ENCODE results near the gene AKAP12. TPM values are rescaled to one million over a fixed set of nuclear protein-coding genes. Genes with fewer than 3 reads are reported as not detected.

AKAP12 gene
- polyA plus RNA-seq, 1 experiment: 27.7 TPM

GRCh38 chr6:151284548-151285017, 44.8 kb downstream of the AKAP12 start:
- ChIA-PET POLR2A (no interaction called here), CTCF (interaction anchor here (0.6 kb wide), 1 partner anchor 466 kb away, joined by 4 read pairs; no protein-coding TSS in a partner anchor)
- Histone ChIP-seq H3K4me3 (ENCODE audit: low read depth, low read length) (no peak overlapping the region), H3K36me3 (ENCODE audit: control insufficient read depth, insufficient read depth, low read length) (no peaks in the 10 kb centered on the region), H3K27me3 (ENCODE audit: control insufficient read depth, insufficient read depth, low read length) (no peaks in the 10 kb centered on the region)
- DNase-seq (ENCODE audit: low read depth): no peak
- TF ChIP-seq CTCF (IDR thresholded peaks at IDR 0.05; ENCODE audit: insufficient read depth, low read depth, low read length): no peak

GRCh38 chr6:151285122-151285521, 45.4 kb downstream of the AKAP12 start:
- ChIA-PET POLR2A (interaction anchor here (0.7 kb wide), 1 partner anchor 227 kb away, joined by 3 read pairs; no protein-coding TSS in a partner anchor), CTCF (no interaction called here)
- Histone ChIP-seq H3K4me3 (ENCODE audit: low read depth, low read length) (no peak overlapping the region), H3K36me3 (ENCODE audit: control insufficient read depth, insufficient read depth, low read length) (no peaks in the 10 kb centered on the region), H3K27me3 (ENCODE audit: control insufficient read depth, insufficient read depth, low read length) (no peaks in the 10 kb centered on the region)
- no peak for DNase-seq (ENCODE audit: low read depth)
- TF ChIP-seq CTCF (IDR thresholded peaks at IDR 0.05; ENCODE audit: insufficient read depth, low read depth, low read length): no peak

- CTCF ChIA-PET: no interaction called here
- POLR2A ChIA-PET: no interaction called here
- no peak for TF ChIP-seq CTCF (IDR thresholded peaks at IDR 0.05; ENCODE audit: insufficient read depth, low read depth, low read length)
- no peaks in the 10 kb centered on the region for H3K36me3 ChIP-seq (ENCODE audit: control insufficient read depth, insufficient read depth, low read length)
- H3K27me3 ChIP-seq (ENCODE audit: control insufficient read depth, insufficient read depth, low read length): no peaks in the 10 kb centered on the region
- DNase-seq (ENCODE audit: low read depth): no peak
- no peak overlapping the region for H3K4me3 ChIP-seq (ENCODE audit: low read depth, low read length)
These were observed 46.4 kb downstream of the AKAP12 start for GRCh38 chr6:151286214-151286613.

- ChIA-PET POLR2A (no interaction called here), CTCF (no interaction called here)
- DNase-seq (ENCODE audit: low read depth): no peak
- no peaks in the 10 kb centered on the region for H3K36me3 ChIP-seq (ENCODE audit: control insufficient read depth, insufficient read depth, low read length)
- no peak for TF ChIP-seq CTCF (IDR thresholded peaks at IDR 0.05; ENCODE audit: insufficient read depth, low read depth, low read length)
- no peak overlapping the region for H3K4me3 ChIP-seq (ENCODE audit: low read depth, low read length)
- H3K27me3 ChIP-seq (ENCODE audit: control insufficient read depth, insufficient read depth, low read length): no peaks in the 10 kb centered on the region
These were observed 49.1 kb downstream of the AKAP12 start for GRCh38 chr6:151288712-151289398.

GRCh38 chr6:151289399-151290007, 49.7 kb downstream of the AKAP12 start:
- no peak for TF ChIP-seq CTCF (IDR thresholded peaks at IDR 0.05; ENCODE audit: insufficient read depth, low read depth, low read length)
- Histone ChIP-seq H3K27me3 (ENCODE audit: control insufficient read depth, insufficient read depth, low read length) (no peaks in the 10 kb centered on the region), H3K4me3 (ENCODE audit: low read depth, low read length) (no peak overlapping the region), H3K36me3 (ENCODE audit: control insufficient read depth, insufficient read depth, low read length) (no peaks in the 10 kb centered on the region)
- ChIA-PET POLR2A (no interaction called here), CTCF (interaction anchor here (0.9 kb wide), 1 partner anchor 35 kb away, joined by 3 read pairs; no protein-coding TSS in a partner anchor)
- no peak for DNase-seq (ENCODE audit: low read depth)

All from BJ (cell line).